ENCODE measurements around the gene FHAD1.

The FHAD1 gene

GRCh38 chr1:15272009-15272781 is 25.2 kb downstream of the FHAD1 start:
- Mint-ChIP-seq H3K27ac (no peak overlapping the region), H3K4me3 (no peak overlapping the region), H3K9me3 (ENCODE audit: low read depth) (no peaks in the 10 kb centered on the region)

GRCh38 chr1:15272782-15273127 is 25.7 kb downstream of the FHAD1 start:
- H3K4me3 Mint-ChIP-seq = no peak overlapping the region
- H3K9me3 Mint-ChIP-seq (ENCODE audit: low read depth) = no peaks in the 10 kb centered on the region
- no peaks in the 10 kb centered on the region for H3K36me3 Mint-ChIP-seq
- H3K4me1 Mint-ChIP-seq (ENCODE audit: low read depth) = peaks cover 1% of the 10 kb centered on the region
- peaks cover 18% of the 10 kb centered on the region for H3K27me3 Mint-ChIP-seq
- no peak overlapping the region for H3K27ac Mint-ChIP-seq

More at GRCh38 chr1:15272009-15272781, 25.2 kb downstream of the FHAD1 start:
- Mint-ChIP-seq H3K4me1 (ENCODE audit: low read depth) (peaks cover 1% of the 10 kb centered on the region), H3K27me3 (peaks cover 19% of the 10 kb centered on the region), H3K36me3 (no peaks in the 10 kb centered on the region)

- Mint-ChIP-seq H3K9me3 (ENCODE audit: low read depth) (no peaks in the 10 kb centered on the region), H3K27me3 (peaks cover 18% of the 10 kb centered on the region), H3K36me3 (no peaks in the 10 kb centered on the region), H3K4me3 (no peak overlapping the region), H3K27ac (no peak overlapping the region), H3K4me1 (ENCODE audit: low read depth) (peaks cover 1% of the 10 kb centered on the region)
Measured at GRCh38 chr1:15273274-15273673, 26.3 kb downstream of the FHAD1 start.

- Mint-ChIP-seq H3K27ac (no peak overlapping the region), H3K9me3 (ENCODE audit: low read depth) (no peaks in the 10 kb centered on the region), H3K4me1 (ENCODE audit: low read depth) (peaks cover 1% of the 10 kb centered on the region), H3K4me3 (no peak overlapping the region), H3K27me3 (peaks cover 17% of the 10 kb centered on the region), H3K36me3 (no peaks in the 10 kb centered on the region)
Measured at GRCh38 chr1:15275921-15276683, 29.1 kb downstream of the FHAD1 start.

- Mint-ChIP-seq H3K4me1 (ENCODE audit: low read depth) (peaks cover 1% of the 10 kb centered on the region), H3K27me3 (peaks cover 20% of the 10 kb centered on the region), H3K27ac (no peak overlapping the region), H3K4me3 (no peak overlapping the region), H3K36me3 (no peaks in the 10 kb centered on the region), H3K9me3 (ENCODE audit: low read depth) (no peaks in the 10 kb centered on the region)
Measured at GRCh38 chr1:15276691-15277446, 29.8 kb downstream of the FHAD1 start.

GRCh38 chr1:15277447-15277838 is 30.4 kb downstream of the FHAD1 start:
- H3K4me3 Mint-ChIP-seq = no peak overlapping the region
- peaks cover under 1% of the 10 kb centered on the region for H3K4me1 Mint-ChIP-seq (ENCODE audit: low read depth)
- peaks cover 17% of the 10 kb centered on the region for H3K27me3 Mint-ChIP-seq
- no peaks in the 10 kb centered on the region for H3K9me3 Mint-ChIP-seq (ENCODE audit: low read depth)
- H3K27ac Mint-ChIP-seq = no peak overlapping the region
- H3K36me3 Mint-ChIP-seq = no peaks in the 10 kb centered on the region

- H3K4me3 Mint-ChIP-seq = no peak overlapping the region
- H3K36me3 Mint-ChIP-seq = no peaks in the 10 kb centered on the region
- no peaks in the 10 kb centered on the region for H3K9me3 Mint-ChIP-seq (ENCODE audit: low read depth)
- H3K27me3 Mint-ChIP-seq = peaks cover 17% of the 10 kb centered on the region
- H3K27ac Mint-ChIP-seq = no peak overlapping the region
- H3K4me1 Mint-ChIP-seq (ENCODE audit: low read depth) = no peaks in the 10 kb centered on the region
Measured at GRCh38 chr1:15277933-15278332, 30.9 kb downstream of the FHAD1 start.

- Mint-ChIP-seq H3K36me3 (no peaks in the 10 kb centered on the region), H3K4me3 (no peak overlapping the region), H3K9me3 (ENCODE audit: low read depth) (no peaks in the 10 kb centered on the region), H3K27me3 (peaks cover 13% of the 10 kb centered on the region), H3K4me1 (ENCODE audit: low read depth) (no peaks in the 10 kb centered on the region), H3K27ac (no peak overlapping the region)
Measured at GRCh38 chr1:15279576-15280230, 32.7 kb downstream of the FHAD1 start.

GRCh38 chr1:15280416-15280815 is 33.4 kb downstream of the FHAD1 start:
- peaks cover 13% of the 10 kb centered on the region for H3K27me3 Mint-ChIP-seq
- no peak overlapping the region for H3K4me3 Mint-ChIP-seq
- H3K9me3 Mint-ChIP-seq (ENCODE audit: low read depth) = no peaks in the 10 kb centered on the region
- no peak overlapping the region for H3K27ac Mint-ChIP-seq
- no peaks in the 10 kb centered on the region for H3K4me1 Mint-ChIP-seq (ENCODE audit: low read depth)
- no peaks in the 10 kb centered on the region for H3K36me3 Mint-ChIP-seq

- H3K27ac Mint-ChIP-seq = no peak overlapping the region
- no peaks in the 10 kb centered on the region for H3K4me1 Mint-ChIP-seq (ENCODE audit: low read depth)
- no peaks in the 10 kb centered on the region for H3K36me3 Mint-ChIP-seq
- H3K9me3 Mint-ChIP-seq (ENCODE audit: low read depth) = no peaks in the 10 kb centered on the region
- no peak overlapping the region for H3K4me3 Mint-ChIP-seq
- H3K27me3 Mint-ChIP-seq = peaks cover 10% of the 10 kb centered on the region
Measured at GRCh38 chr1:15282038-15282437, 35.0 kb downstream of the FHAD1 start.

- Mint-ChIP-seq H3K4me3 (no peak overlapping the region), H3K27ac (no peak overlapping the region), H3K27me3 (peaks cover 15% of the 10 kb centered on the region), H3K36me3 (no peaks in the 10 kb centered on the region), H3K4me1 (ENCODE audit: low read depth) (no peaks in the 10 kb centered on the region), H3K9me3 (ENCODE audit: low read depth) (no peaks in the 10 kb centered on the region)
Measured at GRCh38 chr1:15282810-15283474, 35.9 kb downstream of the FHAD1 start.

GRCh38 chr1:15283526-15283925 is 36.5 kb downstream of the FHAD1 start:
- Mint-ChIP-seq H3K27ac (no peak overlapping the region), H3K4me3 (no peak overlapping the region), H3K4me1 (ENCODE audit: low read depth) (no peaks in the 10 kb centered on the region), H3K36me3 (no peaks in the 10 kb centered on the region), H3K9me3 (ENCODE audit: low read depth) (no peaks in the 10 kb centered on the region), H3K27me3 (peaks cover 15% of the 10 kb centered on the region)

GRCh38 chr1:15286452-15286851 is 39.4 kb downstream of the FHAD1 start:
- Mint-ChIP-seq H3K36me3 (no peaks in the 10 kb centered on the region), H3K4me3 (no peak overlapping the region), H3K9me3 (ENCODE audit: low read depth) (no peaks in the 10 kb centered on the region), H3K27me3 (peaks cover 11% of the 10 kb centered on the region), H3K27ac (no peak overlapping the region), H3K4me1 (ENCODE audit: low read depth) (peaks cover 8% of the 10 kb centered on the region)
